GM19193 (cell line): ENCODE measurements around the gene DRAXIN.

Experiments
- POLR2A ChIP-seq: IDR thresholded peaks from 4 replicates; pipeline ENCODE4 v1.6.1; 2011; ENCODE audit not compliant: insufficient read depth, insufficient read length; ENCODE audit errors: extremely low read depth

The DRAXIN gene

DNA sequence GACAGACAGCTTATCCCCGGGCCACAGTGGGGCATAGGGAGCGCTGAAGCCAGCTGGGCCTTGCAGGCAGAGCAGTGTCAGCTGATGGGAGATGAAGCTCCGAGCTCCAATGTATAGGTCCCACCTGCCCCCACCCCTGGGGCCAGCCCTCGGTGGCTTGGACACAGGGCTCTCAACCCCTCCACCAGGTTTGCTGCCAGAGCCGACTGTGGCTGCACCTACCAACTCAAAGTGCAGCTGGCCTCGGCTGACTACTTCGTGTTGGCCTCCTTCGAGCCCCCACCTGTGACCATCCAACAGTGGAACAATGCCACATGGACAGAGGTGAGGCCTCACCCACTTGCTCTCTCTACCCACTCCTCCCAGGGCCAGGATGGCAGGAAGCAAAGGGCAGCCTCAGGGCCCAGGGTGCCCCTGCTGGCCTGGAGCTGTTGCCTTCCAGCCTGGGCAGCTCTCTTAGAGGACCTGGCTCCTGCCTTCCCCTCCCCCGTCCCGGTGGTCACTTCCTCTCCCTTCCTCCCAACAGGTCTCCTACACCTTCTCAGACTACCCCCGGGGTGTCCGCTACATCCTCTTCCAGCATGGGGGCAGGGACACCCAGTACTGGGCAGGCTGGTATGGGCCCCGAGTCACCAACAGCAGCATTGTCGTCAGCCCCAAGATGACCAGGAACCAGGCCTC is 18.3 kb upstream of the DRAXIN start:
- no peak for TF ChIP-seq POLR2A

DNA sequence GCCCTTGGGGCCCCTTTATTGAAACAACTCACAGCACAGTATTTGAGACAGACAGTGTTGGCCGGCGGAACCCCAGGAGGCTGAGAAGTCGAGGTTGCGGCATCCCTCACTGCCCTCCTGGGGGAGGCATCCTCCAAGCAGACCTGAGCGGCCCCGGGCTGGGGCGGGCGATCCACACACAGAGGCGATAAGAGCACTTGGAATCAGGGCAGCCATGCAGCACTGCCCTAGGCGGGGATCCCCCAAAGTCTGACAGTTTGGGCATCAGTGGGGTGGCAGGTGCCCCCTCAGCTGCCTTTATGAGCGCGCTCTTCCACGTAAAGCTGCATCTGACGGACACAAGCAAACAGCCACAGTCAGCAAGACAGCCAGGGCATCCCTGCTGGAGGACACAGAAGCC is 17.0 kb upstream of the DRAXIN start:
- TF ChIP-seq POLR2A, result no peak

DNA sequence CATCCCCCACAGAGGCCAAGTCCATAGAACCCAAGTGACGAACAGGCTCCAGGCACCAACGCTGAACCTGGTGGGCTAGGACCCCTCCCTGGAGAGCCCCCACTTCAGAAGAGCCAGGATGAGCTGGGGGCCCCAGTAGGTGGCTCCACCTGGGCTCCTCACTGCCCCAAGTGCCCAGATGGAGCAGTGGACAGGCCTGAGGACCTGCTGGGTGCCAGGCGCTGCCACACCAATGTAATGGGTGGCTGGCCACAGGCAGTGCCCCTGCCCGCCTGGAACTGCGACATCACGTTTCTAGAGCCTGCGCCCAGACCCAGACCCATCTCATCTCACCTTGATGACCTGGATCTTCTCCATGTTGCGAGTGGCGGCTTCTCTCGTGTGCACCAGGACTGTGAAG is 16.2 kb upstream of the DRAXIN start:
- TF ChIP-seq POLR2A, result no peak

DNA sequence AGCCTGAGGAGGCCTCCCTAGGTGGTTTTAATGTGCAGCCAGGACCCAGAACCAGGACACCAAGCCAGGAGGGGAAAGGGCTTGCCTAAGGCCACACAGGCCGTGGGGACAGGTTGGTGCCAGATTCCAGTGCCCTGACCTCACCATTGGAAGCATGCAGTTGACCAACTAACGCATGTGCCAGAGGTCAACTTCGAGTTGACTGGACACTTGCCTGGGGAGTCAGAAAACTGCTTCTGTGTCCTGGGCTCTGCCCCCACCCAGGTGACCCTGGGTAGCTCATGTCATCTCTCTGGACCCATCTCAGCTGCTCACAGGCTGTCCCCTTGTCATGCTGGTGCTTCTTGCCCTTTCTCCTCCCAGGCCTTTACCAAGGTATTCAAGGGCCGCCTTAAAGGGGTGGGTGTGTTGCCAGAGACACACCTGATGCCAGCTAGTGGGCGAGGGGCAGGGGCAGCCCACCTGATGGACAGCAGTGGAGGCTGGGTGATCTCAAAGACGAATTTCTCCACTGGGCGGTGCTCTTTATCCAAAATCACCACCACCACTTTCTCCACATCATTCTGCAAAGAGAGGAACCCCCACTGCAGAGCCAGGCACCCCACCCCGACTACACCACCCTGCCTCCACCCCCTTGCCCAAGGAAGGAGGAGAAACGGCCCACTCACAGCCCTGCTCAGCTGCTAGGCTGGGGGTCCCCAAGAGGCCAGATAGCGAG is 15.0 kb upstream of the DRAXIN start:
- no peak for TF ChIP-seq POLR2A

DNA sequence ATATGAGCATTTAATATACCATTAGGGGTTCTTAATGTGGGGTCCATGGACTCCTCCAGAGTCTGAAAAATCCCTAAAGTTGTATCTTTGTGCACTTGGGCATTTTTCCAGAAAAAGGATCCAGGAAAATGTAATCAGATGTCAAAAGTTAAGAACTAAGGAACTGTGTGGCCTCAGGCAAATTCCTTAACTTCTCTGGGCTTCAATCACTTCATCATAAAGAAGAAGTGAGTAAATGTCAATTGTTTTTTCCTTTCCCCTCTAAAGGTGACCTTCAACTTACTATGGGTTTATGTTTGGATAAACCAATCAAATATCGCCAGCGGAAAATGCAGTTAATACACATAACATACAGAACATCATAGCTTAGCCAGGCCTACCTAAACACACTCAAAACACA is 13.1 kb upstream of the DRAXIN start:
- TF ChIP-seq POLR2A, result no peak

DNA sequence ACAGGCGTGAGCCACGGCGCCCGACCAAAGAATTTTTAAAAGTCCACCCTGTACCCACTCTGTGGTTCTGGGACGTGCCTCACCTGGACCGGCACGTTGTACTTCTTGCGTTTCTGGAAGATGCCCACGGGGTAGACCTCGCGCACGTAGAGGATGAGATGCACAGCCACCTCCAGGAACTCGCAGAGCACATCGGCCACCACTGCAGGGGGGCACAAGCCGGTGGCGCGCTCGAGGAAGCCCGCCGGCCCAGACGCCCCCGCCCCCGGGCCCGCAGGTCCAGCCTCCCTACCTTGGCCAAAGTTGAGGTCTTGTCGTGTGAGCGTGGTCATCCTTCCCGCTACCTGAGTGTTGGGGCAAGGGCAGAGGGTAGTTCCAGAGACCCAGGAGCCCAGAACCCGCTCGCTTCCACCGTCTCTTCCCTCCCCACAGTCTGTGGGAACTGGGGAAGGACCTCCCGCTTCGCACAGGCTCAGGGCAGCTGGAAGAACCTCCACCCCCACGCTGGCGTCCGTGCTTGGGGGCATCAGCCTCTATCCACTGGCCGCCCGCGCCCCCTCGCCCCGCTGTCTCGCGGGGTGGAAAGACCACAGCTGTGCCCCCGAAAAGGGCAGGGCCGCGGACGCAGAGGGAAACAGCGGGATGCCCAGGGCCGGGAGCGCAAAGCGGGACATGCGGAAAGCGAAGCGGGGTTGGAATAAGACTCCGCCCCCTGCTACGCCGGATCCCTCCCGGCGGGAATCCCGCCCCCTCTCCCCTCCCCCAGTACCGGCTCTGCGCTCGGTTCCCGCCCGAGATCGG is 11.0 kb upstream of the DRAXIN start:
- no peak for TF ChIP-seq POLR2A

DNA sequence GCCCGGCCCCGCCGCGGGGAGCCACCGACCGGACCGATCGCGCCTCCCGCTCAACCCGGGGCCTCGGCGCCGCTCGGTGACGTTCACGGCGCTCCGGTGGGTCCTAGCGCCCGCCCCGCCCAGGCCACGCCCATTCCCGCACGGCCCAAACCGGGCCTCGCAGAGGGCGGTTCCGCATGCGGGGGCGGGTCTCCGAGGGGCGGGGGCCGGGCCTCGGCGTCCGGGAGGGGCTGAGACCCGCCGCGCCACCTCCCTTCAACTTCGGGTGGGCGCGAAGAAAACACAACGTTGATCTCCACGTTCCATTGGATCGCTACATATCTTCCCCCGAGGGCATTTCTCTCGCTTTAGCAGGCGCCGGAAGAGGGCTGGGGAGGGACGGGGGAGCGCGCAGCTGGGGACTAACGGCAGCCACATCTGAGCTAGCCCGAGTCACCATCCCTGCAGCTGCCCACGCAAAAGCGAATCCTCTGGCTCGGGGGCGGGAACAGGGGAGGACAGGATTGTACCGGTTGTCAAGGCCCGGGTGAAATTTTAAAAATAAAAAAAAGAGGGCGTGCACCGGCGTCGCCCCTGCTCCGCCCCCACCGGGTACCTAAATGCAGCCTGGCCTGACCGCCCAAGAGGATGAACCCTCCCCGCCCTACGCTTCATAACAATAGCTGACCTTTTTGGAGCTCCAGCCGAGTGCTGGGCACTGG is 10.3 kb upstream of the DRAXIN start, which contains the start of gene MAD2L2:
TSS of gene MAD2L2 (minus strand) at position 78 of the 701 bp plus-strand sequence. CDS start 547 bp downstream, outside the sequence.
- peak; percentile 71 for TF ChIP-seq POLR2A

DNA sequence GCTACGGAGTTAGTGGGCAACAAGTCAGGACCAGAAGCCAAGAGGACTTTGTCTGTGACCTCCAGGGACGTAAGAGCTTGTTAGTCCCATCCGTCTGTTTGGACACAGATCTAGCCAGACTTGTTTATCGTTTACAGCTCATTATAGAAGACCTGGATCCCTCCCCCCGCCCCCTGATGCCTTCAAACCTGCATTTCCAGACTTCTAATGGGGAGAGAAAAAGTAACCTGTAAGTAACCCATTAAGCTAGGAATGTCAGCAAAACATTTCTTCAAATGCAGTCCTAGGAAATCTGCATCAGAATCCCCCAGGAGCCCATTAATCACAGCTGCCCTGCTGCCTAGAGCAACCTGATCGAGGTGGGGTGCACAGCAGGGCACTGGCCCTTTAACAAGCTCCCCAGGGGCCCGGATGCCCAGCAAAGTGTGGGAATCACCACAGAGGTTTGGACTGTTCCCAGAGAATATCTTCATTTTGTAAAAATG is 9.2 kb upstream of the DRAXIN start:
- no peak for TF ChIP-seq POLR2A

DNA sequence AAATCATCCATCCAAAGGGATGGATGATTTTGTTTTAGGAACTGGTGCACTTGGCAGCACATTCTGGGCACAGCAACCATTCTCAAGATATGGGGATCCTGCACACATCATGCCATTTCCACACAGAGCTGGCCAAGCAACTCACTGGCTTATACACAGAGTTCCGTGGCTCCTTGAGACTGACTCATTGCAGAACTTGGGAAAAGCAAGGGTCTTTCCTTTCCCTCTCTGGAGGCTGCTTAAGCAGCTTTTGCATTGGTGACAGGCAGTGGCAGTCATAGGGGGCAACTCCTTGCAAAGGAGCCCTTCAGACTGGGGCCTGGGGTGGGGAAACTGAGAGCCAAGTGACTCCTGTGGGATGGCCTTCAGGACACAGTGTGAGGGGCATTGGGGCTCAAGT is 8.7 kb upstream of the DRAXIN start:
- no peak for TF ChIP-seq POLR2A

DNA sequence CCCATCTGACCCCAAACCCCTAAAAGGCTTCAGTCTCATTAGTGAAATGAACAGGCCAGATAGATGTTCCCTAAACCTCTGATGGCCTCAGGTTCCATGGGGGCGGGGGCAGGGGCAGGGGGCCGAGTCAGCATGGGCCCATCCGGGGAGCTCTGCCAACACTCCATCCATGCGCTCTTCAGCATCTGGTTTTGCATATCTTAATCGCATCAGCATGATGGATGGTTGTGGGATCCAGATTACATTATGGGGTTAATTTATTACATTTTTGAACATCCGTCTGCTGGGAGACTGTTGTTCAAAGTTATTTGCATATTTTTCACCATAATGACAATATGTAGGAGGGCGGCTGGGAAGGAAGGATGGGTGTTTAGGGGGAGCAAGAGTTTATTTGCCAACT is 7.4 kb upstream of the DRAXIN start:
- no peak for TF ChIP-seq POLR2A

DNA sequence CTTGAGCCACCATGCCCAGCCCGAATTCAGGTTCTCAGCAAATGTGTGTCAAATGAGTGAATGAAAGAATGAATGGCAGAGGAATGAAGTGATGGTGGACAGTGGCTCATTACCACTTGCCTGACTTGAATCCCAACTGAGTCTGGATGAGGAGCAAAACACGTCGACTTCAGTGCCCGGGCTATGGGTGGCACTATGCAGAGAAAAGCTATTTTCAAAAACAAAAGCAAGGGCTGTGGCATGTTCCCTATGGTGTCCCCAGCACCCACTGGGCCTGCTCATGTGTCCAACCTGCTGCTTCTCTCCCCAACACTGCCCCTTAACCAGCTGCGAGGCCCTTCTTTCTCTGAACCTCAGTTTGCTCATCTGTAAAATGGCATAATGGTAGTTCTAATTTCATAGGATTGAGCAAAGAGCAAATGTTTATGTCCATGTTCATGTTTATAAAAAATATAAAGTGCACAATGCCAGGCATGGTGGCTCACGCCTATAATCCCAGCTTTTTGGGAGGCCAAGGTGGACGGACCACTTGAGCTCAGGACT is 6.2 kb upstream of the DRAXIN start:
- no peak for TF ChIP-seq POLR2A

DNA sequence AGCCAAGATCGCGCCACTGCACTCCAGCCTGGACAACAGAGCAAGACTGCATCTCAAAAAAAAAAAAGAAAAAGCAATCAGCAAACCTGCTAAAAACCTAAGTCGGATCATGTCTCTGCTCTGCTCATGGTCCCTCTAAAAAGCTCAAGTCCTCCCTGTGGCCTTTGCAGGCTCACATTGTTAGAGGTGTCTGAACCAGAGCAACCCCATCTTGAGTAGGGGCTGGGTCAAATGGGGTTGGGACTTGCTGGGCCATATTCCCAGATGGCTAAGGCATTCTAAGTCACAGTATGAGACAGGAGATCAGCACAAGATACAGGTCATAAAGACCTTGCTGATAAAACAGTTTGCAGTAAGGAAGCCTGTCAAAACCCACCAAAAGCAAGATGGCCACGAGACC is 3.0 kb upstream of the DRAXIN start:
- TF ChIP-seq POLR2A, result no peak

DNA sequence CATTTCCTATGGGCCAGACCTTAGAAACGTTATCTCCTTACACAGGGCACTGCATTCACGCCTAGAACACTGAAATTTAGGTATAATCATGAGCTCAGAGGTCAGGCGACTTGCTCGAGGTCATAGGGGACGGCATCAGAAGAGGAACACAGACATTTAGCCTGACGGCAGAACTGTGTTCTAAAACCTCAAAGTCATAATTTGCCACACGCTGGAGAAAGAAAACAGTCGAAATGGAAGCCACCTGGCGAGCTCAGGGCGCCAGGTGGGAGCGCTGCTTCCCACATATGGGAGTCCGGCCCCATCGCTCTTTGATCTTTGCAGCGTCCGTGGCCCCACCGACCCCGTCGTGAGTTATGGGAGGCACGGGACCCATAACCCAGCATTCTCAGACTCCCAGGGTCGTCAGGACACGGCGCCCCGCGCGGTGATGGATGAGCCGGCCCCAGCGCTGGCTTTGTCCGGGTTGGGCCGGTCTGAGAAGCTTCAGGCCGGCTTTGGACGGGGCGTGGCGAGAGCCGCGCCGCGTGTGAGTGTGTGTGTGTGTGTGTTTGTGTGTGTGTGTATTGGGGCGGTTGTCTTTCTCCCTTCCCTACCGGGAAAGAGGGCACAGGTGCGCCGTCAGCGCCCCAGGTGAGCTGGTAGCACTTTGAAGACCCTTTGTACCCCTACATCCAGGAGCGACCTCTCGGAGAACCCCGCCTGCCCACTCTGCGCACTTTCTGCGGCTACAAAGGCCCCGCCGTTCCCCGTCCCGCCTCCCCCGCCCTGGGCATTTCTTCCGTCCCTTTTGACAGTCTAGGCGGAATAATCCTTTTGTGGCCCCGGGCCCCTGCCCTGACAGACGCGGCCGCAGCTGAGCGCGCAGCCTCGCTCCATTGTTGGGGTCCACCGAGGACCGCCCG is 861 bp upstream of the DRAXIN start:
- TF ChIP-seq POLR2A, result no peak
